GM19455 (cell line): ENCODE measurements around the gene SMIM38.

Source experiments
- ATAC-seq: cut with Tn5 transposase; IDR thresholded peaks from one replicate; pipeline ENCODE4 v1.9.1; 2021; ENCODE audit not compliant: unreplicated experiment

Gene SMIM38

GRCh38 chr11:69174841-69175240, 19.1 kb downstream of the SMIM38 start:
- no peak for ATAC-seq

- ATAC-seq, result no peak
These were observed 23.2 kb downstream of the SMIM38 start for GRCh38 chr11:69178819-69179482.

DNA sequence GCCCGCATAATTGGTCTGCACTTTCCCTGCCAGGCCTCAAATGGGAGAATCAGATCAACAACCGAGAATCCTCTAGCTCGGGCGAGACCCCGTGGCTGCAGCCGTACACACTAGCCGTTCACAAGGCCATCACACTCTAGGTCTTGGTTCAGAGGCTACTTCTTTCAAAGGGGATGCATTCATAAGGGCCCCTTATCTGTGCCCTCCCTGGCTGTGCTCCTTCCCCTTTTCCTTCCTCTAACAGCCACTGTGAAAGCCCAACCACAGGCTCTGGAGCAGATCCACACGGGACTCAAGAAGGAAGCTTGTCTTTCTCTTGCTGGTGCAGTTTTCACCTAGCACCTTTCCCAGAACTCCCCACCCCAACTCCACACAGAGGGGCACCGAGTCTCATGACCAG, 24.5 kb downstream of the SMIM38 start:
- no peak for ATAC-seq

GRCh38 chr11:69180726-69181125, 25.0 kb downstream of the SMIM38 start:
- ATAC-seq, result no peak

- no peak for ATAC-seq
These were observed 27.9 kb downstream of the SMIM38 start for GRCh38 chr11:69183613-69184012.

- no peak for ATAC-seq
These were observed 30.9 kb downstream of the SMIM38 start for GRCh38 chr11:69186316-69187260.

- ATAC-seq, result no peak
These were observed 31.9 kb downstream of the SMIM38 start for GRCh38 chr11:69187540-69188065.

DNA sequence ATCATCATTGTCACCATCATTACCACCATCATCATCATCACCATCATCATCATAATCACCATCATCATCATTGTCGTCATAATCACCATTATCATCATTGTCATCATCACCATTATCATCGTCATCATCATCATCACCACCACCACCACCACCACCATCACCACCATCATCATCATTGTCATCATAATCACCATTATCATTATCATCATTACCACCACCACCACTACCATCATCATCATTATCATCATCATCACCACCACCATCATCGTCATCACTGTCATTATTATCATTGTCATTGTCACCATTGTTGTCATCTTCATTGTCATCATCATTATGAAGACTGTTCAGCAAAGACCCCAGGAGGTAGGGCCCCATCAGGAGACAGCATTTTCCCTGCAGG, 33.3 kb downstream of the SMIM38 start:
- ATAC-seq, result no peak

GRCh38 chr11:69190796-69191536, 35.2 kb downstream of the SMIM38 start:
- ATAC-seq, result no peak

DNA sequence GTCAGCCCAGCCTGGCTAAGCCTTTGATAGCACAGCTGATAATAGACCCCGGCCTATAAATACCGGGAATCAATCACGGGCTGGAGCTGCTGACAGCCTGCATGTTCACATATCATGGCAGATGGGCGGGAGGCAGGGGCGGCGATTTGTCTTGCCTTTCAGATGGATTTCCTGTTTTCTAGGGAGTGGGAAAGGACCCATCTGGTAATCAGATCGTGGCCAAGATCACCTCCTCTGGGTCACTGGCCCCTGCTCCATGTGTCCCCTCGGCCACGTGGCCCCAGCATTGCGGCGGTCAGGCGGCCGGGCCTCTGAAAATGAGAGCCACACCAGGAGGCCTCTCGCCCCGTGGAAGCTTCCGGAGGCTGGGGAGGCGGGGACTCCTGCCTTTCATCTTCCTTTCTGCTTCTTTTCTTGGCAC, 36.6 kb downstream of the SMIM38 start:
- no peak for ATAC-seq

DNA sequence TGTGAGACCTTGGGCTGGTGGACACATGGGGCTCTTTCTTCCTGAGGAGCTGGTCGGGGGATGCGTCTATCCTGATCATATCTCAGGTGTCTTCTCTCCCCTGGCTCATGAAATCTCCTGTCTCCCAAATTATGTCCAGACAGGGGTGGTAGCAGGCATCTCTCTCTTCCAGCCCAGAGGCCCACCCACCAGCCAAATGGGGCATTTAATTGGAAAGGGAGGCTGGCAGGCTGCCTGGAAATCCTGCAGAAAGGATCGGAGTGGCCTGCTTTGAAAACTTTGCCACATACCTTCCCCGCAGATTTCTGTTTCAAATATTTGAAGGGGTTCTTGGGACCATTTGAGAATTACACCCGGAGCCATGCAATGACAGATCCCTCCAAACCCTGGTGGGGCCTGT, 37.4 kb downstream of the SMIM38 start:
- no peak for ATAC-seq

GRCh38 chr11:69193629-69194028, 37.9 kb downstream of the SMIM38 start:
- no peak for ATAC-seq

DNA sequence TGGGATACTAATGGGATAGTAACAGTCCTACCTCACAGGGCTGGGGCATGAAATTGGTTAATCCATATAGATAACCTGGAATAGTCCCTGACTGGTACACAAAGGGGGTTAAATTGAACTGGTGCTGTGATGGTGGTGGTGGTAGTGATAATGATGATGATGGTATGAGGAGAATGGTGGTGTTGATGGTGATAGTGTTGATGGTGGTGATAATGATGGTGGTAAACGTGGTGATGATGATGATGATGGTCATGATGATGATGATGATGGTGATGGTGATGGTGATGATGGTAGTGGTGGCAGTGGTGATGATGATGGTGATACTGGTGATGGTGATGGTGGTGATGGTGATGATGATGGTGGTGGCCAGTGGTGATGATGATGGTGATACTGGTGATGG, 38.7 kb downstream of the SMIM38 start:
- ATAC-seq, result no peak

DNA sequence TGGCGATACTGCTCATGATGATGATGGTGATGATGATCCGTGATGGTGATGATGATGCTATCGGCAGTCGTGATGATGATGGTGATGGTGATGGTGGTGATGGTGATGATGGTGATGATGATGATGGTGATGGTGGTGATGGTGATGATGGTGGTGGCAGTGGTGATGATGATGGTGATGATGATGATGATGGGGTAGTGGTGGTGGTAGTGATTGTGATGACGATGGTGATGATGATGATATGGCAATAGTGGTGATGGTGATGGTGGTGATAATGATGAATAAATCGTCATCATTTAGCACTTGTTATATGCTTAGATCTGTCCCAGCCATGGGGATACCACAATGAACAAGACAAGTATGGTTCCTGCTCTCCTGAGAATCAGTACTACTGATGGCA, 39.2 kb downstream of the SMIM38 start:
- ATAC-seq, result no peak

GRCh38 chr11:69195824-69196782, 40.4 kb downstream of the SMIM38 start:
- no peak for ATAC-seq

DNA sequence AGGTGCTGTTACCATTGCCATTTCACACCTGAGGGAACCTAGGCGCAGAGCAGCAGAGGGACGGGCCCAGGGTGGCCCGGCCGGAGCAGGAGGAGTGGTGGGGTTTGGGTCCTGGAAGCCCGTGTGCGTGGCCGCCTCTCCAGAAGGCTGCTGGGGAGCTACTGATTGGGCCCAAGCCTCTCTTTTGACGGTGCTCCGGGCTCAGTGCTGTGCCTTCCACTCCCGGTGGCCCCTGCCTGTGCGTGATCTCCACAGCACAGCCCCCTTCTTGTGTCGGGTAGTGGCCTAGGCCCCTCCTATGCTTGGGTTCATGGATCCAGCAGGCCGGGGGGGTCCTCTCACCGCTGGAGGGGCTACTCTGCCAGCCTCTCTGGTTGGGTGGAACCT, 41.0 kb downstream of the SMIM38 start:
- no peak for ATAC-seq

GRCh38 chr11:69198891-69199582, 43.3 kb downstream of the SMIM38 start:
- ATAC-seq, result no peak

- ATAC-seq, result no peak
These were observed 44.0 kb downstream of the SMIM38 start for GRCh38 chr11:69199583-69200315.
